NCI-H1930 (cell line): ENCODE results near the gene ATF3.

ENCODE experiments used
- DNase-seq, 2 experiments: peaks; one replicate each; lab custom pipeline; 2025; lab: John Stamatoyannopoulos, UW

ATF3 gene

GRCh38 chr1:212586206-212587015 is 22.1 kb upstream of the ATF3 start:
- no peak for DNase-seq

- no peak for DNase-seq
Measured at GRCh38 chr1:212587016-212587887, 21.3 kb upstream of the ATF3 start.

DNA sequence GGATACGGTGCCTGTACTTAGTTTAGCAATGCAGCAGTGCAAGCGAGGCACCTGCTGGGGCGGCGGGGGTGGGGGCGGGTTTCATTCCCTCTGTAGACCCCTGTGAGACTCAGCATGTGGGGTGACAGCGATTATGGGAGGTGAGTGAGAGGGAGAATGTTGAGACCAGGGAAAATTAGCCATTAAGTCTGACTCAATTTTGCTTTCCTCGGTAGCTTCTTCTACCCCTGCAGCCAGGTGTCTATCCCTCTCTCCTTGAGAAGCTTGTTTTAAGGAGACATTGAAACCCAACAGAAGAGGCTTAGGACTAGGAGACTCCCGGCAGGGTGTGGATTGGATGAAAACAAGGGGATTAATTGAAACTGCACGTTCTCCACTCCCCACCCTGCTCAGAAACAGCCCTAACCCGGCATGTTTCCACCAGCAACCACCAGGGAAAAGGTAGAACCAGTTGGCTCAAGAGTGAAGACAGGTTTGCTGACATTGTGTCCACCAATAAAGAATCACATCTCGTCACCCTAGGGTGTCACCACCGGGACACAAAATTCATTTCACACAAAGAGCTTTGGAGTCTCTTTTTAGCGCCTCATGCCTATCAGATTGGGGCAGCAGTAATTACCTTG is 20.6 kb upstream of the ATF3 start:
- no peak for DNase-seq

- no peak for DNase-seq
Measured at GRCh38 chr1:212589446-212589845, 19.1 kb upstream of the ATF3 start.

DNA sequence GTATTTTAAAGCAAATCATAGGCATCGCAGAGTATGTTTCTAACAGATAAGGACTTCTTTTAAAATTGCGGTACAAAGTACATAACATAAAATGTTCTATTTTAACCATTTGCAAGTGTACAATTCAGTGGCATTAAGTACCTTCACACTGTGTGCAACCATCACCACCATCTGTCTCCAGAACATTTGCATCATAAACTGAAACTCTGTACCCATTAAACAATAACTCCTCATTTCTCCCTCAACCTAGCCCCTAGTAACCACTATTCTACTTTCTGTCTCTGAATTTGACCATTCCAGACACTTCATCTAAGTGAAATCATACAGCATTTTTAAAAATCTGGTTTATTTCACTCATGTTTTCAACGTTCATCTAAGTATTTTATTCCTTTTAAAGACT is 16.6 kb upstream of the ATF3 start:
- no peak for DNase-seq

- DNase-seq, result no peak
Measured at GRCh38 chr1:212593821-212594251, 14.7 kb upstream of the ATF3 start.

- no peak for DNase-seq
Measured at GRCh38 chr1:212594640-212595039, 13.9 kb upstream of the ATF3 start.

GRCh38 chr1:212595229-212595628 is 13.3 kb upstream of the ATF3 start:
- DNase-seq, result no peak

DNA sequence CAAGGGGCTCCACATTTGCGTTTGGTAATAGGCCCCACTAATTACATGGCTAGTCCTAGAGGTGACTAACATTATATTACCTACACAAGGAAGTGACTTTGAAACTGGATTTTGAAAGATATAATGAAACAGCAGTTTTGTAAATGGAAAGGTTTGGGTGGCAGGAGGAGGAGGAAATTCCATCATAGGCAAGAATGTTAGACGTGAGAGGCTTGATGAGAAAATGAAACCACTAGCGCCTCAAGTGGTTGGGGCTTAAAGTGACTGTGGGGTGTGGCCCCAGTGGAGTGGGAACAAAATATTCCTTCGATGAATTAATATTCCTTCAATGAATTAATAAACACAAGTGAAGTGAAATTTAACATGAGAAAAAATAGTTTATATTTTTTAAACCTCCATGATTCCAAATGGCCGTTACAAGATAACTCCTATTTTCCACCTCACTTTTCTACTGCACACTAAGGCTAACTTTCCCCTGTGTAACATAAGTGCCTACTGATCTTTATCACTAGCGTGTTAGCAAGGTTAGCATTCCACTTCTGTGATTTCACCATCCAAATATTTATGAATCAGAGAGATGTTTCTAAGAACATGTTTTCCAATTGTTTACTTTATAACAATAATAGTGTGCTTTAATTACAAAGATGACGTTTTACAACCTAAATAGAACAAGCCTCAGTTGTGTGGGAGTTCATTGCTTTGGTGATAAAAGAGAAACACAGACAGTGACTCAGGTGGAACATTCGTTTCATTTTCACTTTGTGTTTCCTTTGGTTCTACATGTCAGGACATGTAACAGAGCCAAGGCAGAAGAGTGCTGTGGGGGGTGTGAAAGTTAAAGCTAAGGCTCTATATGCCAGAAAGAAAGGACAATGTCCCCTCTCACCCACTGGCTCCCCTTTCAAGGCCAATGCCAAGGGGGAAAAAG is 12.5 kb upstream of the ATF3 start:
- no peak for DNase-seq

- DNase-seq, result no peak
Measured at GRCh38 chr1:212596798-212597197, 11.8 kb upstream of the ATF3 start.

DNA sequence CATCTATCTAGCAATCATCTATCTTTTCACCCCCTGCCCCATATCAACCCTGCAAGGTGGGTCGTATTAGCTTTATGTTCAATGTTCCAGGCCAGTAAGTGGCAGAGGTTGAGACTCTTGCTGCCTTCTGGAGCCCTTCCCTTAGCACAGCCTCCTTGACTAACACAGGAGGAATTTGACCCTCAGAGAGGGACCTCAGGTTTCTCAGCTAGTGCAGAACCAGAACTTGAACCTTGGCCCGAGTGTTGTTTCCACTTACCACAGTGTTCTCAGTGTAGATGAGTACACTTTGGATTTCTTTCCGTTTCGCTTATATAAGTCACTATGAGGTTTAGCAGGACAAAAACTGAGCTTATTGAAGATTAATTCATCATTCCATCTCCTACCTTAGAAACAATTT is 11.1 kb upstream of the ATF3 start:
- no peak for DNase-seq

- no peak for DNase-seq
Measured at GRCh38 chr1:212600071-212600915, 8.3 kb upstream of the ATF3 start.

DNA sequence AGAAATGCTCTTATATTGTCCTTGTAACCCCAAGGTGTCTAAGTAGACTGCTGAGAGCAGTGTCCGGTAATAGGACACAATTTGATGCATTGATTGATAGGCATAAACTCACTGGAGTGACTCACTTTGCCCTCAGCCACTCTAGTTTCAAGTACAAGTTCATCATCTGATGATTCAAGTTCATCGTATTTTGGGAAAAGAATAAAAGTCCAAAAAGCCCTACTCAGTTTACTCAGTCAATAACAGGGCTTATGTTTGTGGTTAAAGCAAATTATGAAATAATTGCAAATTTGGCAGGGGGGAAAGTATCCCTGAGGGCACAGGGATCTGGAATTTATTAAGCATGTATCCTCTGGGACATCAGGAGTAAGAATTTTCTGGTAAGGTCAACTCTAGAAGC is 7.6 kb upstream of the ATF3 start:
- no peak for DNase-seq

GRCh38 chr1:212601524-212601923 is 7.0 kb upstream of the ATF3 start:
- no peak for DNase-seq

DNA sequence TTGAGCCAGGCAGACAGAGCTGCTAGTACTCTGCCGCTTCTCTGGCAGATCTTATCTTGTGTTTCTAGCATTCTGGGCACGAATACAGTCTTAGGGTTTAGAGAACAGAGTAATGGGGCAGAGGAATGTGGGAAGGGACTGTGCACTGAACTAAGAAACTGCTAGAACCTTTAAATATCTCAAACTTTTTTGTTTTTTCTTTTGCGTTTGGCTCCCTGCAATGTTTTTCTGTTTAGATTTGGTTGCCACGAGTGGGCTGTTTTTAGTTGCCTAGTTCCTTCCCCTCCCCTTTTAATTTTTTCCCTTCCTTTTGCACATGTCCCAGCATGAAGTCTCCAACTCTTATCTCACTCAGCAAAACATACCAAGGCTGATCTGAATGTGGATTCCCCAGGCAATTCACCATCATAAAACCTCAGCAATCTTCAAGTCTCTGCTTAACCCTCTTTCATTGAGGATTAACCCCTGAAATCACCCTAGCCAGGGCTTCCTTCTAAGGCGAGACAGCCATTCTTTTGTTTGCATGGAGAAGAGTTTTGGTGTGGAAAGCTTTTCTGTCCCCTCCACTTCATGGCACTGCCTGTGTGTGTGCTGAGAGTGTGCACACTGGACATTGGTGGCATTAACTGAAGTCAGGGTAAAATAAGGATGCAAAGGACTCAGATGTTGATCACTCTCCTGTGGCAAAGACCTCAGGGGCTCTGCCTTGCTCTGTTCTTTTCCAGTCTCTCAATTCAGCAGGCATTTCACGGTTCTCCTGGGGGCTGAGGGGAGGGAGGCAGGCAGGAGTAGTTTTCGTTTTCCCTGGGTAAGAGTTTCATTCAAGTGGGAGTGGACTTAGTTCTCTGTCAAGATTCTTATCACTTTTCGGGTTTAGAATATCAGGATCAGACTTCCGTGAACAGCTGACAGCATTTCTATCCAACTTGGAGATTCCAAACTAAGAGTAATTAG is 2.8 kb upstream of the ATF3 start:
- DNase-seq, result no peak

DNA sequence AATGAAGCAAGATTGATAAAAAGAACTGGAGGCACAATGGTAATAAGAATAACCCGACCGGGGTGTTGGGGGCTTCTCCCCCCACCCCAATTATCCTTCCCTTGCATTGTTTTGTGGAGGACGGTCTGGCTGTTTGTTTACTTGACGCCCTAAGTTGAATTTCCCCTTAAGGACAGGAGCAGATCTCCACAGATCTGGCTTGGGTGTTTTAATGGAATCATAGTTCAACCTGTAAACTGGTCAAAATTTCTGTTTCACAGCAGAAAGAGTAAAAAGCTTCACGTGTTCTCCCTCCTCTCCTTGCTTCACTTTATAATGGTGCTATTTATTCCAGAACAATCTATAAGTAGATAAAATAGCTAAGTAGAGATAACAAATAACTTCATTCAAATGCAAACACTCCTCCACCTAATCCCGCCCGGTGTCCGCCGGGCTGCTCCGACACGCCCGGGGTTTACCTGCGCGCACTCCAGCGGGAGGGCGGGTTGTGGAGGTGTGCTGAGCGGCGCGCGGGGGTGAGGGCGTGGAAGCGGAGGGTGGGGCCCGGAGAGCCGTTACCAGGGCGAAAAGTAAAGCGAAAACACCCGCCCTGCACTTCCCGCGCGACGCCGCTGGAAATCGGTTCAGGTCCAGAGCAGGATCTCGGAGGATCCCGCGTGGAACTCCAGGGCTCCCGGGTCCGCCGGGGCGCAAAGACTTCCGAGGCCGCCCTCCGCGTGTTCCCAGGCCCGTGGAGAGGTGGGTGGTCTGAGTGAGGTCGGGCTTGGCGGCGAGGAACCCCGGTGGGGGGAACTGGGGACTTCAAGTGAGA is 2.0 kb upstream of the ATF3 start:
- no peak for DNase-seq

GRCh38 chr1:212607206-212607912 is 1.2 kb upstream of the ATF3 start:
- DNase-seq, result no peak

- no peak for DNase-seq
Measured at GRCh38 chr1:212607913-212608391, 609 bp upstream of the ATF3 start.
